HG02798 (cell line): ENCODE results near the gene NTHL1.

ENCODE experiments used
- ATAC-seq: cut with Tn5 transposase; IDR thresholded peaks from one replicate; pipeline ENCODE4 v1.9.1; 2021; ENCODE audit warnings: mild to moderate bottlenecking; ENCODE audit not compliant: unreplicated experiment, poor library complexity

The NTHL1 gene

DNA sequence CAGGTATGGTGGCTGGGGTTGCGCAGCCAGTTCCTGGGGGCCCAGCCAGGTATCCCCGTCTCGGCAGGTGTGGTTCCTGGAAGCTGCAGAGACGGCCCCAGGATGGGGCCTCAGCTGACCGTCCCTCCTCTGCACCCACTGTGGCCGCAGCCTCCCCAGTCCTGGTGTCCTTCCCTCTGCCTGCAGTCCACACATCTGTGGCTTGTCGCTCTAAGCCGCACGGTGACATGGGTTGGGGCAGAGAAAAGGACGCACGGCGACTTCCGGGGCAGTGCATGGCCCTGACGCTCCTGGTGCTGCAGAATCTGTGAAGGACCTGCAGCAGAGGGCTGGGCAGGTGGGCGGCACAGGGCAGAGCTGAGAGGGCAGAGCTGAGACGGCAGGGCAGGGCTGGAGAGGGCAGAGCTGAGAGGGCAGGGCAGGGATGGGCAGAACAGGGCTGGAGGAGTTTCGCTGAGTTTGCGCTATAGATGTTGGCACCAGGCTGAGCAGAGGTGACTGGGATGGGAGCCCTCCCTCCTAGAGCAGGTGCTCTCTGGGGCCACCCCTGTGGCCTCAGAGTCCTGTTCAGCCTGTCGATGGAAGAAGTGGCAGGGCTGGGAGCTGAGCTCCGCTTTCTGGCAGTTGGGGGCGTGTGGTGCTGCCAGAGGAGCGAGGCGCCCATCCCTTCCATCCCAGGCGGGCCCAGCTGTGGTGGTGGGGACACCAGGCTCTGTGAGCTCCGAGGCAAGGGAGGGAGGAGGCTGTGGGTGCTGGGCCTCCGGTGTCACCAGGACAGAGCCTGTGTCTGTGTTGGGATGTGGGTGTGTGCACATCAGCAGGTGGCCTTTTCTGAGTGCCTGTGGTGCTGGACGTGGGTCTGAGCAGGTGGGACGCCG is 23.2 kb upstream of the NTHL1 start:
- no peak for ATAC-seq

GRCh38 chr16:2066139-2066538 is 18.5 kb upstream of the NTHL1 start:
- ATAC-seq: no peak

DNA sequence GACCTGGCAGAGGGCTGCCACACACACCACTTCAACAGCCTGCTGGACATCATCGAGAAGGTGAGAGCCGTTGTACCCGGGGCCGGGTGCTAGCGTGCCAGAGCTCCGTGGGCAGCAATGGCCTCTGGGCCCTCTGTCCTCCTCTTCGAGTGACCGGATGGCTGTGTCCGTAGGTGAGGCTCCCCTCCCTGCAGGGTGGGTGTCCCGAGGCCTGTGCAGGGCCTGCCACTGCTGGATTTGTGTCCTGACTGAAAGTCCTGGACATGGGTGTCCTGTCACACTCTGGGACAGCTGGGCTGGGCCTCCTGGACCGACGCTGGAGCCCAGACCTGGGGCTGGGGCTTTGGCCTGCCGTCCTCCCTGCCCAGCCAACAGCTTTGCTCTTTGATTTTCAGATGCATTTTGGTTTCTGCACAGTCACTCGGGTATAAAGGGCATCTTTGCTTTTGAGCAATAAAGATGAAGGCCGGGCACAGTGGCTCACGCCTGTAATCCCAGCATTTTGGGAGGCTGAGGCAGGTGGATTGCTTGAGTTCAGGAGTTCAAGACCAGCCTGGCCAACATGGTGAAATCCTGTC is 16.8 kb upstream of the NTHL1 start:
- ATAC-seq: no peak

DNA sequence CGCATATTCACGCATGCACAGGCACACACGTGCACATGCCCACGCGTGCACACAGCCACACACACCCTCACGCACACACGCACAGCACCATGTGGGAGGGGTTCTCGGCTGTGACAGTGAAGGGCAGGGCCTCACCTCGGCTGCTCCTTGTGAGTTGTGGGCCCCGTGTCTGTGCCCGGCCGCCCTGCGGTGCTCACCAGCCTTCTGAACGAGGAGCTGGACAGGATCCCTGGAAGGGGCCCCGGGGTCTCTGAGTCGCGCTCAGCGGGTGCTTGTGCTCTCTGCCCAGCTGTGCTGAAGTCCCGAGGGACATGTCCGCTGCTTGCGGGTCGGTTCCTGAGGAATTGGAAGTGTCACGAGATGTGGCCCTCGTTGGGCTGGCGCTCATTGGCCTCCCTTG is 16.2 kb upstream of the NTHL1 start:
- ATAC-seq: no peak

DNA sequence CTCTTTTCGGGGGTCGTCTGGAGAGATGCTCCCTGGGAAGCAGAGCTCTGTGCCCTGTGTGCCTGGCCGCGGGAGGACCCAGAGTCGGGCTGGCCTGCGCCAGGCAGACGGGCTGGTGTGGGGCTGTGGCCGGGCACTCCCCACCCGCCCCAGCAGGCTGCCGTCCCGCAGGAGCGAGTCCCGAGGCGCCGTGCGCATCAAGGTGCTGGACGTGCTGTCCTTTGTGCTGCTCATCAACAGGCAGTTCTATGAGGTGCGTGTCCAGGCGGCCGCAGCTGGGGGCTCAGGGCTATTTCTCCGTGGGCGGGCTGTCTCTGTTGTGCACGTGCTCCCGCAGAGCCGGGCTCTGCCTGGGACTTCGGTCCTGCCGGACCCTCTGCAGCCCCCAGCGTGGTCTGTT is 15.2 kb upstream of the NTHL1 start:
- ATAC-seq: no peak

DNA sequence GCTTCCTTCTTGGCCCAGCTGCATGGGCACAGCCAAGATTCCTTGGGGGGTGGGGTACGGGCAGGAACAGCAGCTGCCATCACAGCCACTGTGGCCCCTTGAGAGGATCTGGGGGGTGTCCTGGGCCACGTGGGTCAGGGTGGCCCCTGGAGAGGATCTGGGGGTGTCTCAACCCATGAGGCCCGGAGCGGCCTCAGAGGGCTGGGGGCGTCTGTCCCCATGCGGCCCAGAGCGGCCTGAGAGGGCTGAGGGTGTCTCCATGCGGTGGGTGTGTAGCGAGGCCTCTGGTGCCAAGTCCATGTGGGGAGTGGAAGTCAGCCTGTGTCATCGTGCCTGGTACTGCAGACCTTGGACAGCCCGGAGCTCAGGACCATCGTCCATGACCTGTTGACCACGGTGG is 13.9 kb upstream of the NTHL1 start:
- no peak for ATAC-seq

DNA sequence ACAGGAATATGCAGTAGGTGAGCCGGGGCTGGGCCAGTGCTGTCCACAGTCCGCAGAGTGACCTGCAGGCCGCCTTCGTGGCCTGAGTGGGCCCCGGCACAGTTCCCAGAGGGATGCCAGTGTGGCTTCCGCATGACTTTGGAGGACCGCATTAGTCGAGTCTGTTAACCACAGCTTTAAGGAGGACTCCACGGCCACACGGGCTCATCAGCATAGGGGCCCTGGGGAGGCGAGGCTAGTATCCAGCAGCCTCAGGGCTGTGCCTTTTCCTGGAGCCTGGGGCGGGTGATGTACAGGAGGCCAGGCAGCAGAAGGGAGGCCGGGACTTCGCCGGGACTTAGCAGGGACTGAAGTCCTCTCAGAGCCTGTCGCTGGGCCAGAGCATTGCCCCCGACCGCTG is 13.4 kb upstream of the NTHL1 start:
- ATAC-seq: no peak

- no peak for ATAC-seq
Measured at GRCh38 chr16:2060346-2060745, 12.7 kb upstream of the NTHL1 start.

DNA sequence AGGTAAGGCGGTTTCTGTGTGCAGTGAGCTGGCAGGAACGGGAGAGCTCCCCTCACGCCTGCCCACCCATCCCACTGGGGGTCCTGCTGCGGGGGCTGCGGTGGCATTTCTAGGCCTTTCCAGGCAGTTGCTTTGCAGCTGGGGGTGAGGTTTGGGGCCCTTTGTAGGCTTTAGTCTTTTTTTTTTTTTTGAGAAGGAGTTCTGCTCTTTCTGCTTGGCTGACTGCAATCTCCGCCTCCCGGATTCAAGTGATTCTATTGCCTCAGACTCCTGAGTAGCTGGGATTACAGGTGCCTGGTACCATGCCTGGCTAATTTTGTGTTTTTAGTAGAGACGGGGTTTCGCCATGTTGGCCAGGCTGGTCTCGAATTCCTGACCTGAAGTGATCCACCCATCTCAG is 11.2 kb upstream of the NTHL1 start:
- ATAC-seq: no peak

DNA sequence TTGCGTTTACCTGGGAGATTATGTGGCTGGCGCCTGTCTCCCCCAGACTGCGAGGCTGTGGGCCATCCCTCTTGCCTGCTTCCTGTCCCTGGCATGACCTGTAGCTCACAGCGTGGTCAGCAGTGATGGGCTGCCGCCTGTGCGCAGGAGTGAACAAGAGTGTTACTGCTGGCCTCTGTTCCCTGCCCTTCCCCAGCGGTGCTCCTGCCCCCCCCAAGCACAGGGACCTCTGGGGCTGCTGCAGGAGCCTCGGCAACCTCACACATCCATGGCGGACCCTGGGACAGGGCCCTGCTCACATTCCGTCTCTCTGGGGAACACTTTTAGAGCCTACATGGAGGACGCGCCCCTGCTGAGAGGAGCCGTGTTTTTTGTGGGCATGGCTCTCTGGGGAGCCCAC is 10.8 kb upstream of the NTHL1 start:
- ATAC-seq: no peak

DNA sequence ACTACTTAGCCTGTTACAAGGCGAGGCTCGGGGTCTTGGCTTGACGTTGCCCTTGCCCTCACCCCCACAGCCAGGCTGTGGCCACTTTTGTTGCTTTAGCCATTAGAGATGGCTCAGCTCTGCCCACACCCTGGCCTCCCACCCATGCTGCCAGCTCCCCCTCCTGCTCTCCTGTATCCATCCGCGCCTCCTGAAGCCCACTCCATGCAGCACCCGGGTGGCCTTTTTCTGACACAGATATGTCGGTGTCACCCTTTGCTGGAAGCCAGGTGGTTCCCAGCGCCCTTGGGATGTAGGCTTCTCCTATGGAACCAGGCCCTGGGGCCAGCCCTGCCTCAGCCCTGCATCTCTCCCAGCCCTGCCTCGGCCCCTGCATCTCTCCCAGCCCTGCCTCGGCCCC is 9.8 kb upstream of the NTHL1 start:
- no peak for ATAC-seq

- no peak for ATAC-seq
Measured at GRCh38 chr16:2056681-2057407, 9.2 kb upstream of the NTHL1 start.

DNA sequence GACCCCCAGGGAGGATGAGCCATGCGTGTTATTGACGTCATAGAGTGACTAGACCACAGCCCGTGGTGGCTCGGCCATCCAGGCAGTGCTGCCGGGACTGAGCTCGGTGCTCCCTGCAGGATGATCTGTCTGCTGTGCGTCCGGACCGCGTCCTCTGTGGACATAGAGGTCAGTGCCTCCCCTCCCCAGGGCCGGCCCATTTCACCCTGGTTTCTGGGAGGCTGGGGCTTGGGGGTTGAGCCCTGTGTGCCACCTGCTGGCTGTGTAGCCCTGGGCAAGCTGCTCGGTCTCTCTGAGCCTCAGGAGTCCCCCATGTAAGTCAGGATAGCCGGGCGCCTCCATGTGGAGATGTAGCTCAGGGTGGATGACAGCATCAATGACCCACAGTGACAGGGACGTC is 8.4 kb upstream of the NTHL1 start:
- no peak for ATAC-seq

DNA sequence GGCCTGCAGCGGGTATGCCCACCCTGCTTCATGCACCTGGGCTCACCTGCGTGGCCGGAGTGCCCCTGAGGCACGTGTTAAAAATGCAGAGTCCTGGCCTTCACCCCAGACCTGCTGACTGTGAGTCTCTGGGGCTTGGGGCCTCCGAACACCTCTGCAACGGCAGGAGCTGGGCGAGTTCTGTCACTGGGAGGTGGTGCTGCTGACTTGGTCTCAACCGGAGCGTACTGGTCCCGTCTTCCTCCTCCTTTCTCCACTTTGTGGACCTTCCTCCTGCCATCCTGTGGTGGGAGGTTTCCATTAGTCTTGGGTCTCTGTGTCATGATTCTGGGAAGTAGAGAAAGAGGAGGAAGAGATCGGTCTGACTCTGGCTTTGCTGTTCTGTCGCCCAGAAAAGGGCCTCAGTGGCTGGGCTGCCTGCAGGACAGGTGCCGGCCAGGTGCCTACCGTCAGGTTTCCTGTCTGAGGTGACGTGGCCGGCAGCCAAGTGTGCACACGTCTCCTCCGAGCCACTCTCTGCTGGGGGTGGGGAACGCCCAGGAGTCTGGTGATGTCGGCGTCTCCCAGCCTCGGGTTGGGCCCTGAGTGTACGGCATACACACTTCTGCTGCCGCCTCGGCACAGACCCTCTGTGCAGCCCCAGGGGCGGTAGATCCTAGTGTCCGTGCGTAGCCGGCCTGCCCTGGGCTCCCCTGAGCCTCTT is 7.1 kb upstream of the NTHL1 start:
- ATAC-seq: no peak

- no peak for ATAC-seq
Measured at GRCh38 chr16:2053897-2054296, 6.3 kb upstream of the NTHL1 start.

DNA sequence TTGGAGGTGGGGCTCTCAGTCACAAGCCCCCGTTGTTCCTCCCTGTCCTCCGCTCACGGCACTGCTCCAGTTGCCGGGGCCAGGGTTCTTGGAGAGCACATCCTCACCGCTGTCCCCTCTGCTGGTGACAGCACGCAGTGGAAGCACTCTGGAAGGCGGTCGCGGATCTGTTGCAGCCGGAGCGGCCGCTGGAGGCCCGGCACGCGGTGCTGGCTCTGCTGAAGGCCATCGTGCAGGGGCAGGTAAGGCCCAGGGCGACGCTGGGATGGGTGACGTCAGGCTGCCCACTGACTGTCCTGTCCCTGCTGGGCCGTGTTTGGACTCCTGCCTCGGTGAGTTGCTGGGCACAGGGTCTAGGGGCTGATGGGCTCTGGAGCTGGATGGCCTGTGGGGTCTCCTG is 5.6 kb upstream of the NTHL1 start:
- no peak for ATAC-seq

GRCh38 chr16:2048116-2048543 is 496 bp upstream of the NTHL1 start:
- ATAC-seq: no peak

DNA sequence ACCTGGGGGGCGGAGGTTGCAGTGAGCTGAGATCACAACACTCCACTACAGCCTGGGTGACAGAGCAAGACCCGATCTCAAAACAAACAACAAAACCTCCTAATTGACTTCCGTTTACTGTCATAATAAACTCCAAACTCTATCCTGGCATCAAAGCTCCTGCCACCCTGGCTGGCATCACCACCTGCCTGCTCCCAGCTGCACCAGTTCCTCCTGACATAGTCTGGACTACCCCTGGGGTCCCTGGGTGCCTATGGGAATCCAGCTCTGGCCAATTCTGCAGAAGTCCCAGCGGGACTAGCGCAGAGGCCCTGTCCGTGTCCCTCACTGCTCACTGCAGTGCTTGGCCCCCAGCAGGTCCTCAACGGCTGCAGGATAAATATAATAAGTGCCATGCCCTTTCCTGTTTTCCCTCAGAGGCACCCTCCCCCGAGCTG is 723 bp downstream of the NTHL1 start:
- no peak for ATAC-seq

GRCh38 chr16:2045965-2046892 is 1.4 kb downstream of the NTHL1 start:
- no peak for ATAC-seq

DNA sequence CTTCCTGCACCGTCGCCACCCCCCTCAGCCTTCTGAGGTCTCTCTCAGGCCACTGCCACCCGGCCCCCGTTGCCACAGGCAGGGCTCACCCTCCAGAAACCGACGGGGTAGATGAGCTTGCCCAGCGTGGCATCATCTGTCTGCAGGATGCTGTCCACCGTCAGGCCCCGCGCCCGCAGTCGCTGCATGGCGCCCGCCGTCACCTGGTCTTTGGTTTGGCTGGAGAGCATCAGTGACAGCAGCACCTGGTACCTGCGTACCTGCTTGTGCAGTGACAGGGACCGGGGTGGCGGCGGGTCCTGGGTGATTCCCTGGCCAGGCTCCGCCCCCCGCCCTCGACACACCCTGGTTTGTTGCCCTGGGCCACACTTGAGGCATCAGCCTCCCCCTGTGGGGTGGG is 3.1 kb downstream of the NTHL1 start:
- ATAC-seq: no peak
